A673 (cell line): Measurements from ENCODE around the gene PYDC2.

Experiments
- CTCF ChIP-seq: fragments of 300-800, 200-600 bp; sonication (generic); conservative IDR thresholded peaks from 2 replicates; pipeline ENCODE4 v1.5.1; 2017; ENCODE audit warnings: low read depth, mild to moderate bottlenecking, antibody characterized with exemption, low read length, moderate library complexity, mixed read lengths
- EZH2 ChIP-seq: fragments of 200-600 bp; sonication (generic); IDR thresholded peaks from 2 replicates; pipeline ENCODE4 v1.6.1; 2017; ENCODE audit warnings: borderline replicate concordance, low read depth, mild to moderate bottlenecking, mixed read lengths, antibody characterized with exemption, low read length; ENCODE audit not compliant: poor library complexity, severe bottlenecking

- TF ChIP-seq CTCF (no peak), EZH2 (no peak)
Observed at GRCh38 chr3:191434024-191434423, 26.9 kb upstream of the PYDC2 start.
